Hepatocyte (in vitro differentiated cells): ENCODE data around the gene HLA-B. TPM values are rescaled to one million over a fixed set of nuclear protein-coding genes. Genes with fewer than 3 reads are reported as not detected.

Experiments
- DNase-seq: peaks from one replicate; pipeline ENCODE4 v3.0.0-alpha.2; 2016; ENCODE audit warnings: low spot score
- H2AFZ ChIP-seq: fragments of 200-600 bp; sonication (generic); 2 replicates; pipeline ENCODE4 v1.6.0; 2016; ENCODE audit warnings: antibody characterized with exemption, mild to moderate bottlenecking
- H3K27ac ChIP-seq: fragments of 200-600 bp; sonication (generic); 2 replicates; pipeline ENCODE4 v1.5.1; 2016; ENCODE audit warnings: mild to moderate bottlenecking
- H3K27me3 ChIP-seq: fragments of 200-600 bp; sonication (generic); 2 replicates; pipeline ENCODE4 v1.6.1; 2016
- H3K36me3 ChIP-seq: fragments of 200-600 bp; sonication (generic); replicated peaks from 2 replicates; pipeline ENCODE4 v1.5.1; 2016; ENCODE audit warnings: low read depth; ENCODE audit not compliant: insufficient read depth
- H3K4me1 ChIP-seq: fragments of 200-600 bp; sonication (generic); 2 replicates; pipeline ENCODE4 v1.5.1; 2016; ENCODE audit warnings: mild to moderate bottlenecking, moderate library complexity; ENCODE audit not compliant: insufficient read depth
- H3K4me2 ChIP-seq: fragments of 200-600 bp; sonication (generic); 2 replicates; pipeline ENCODE4 v1.6.0; 2016
- H3K4me3 ChIP-seq: fragments of 200-600 bp; sonication (generic); 2 replicates; pipeline ENCODE4 v1.5.1; 2016; ENCODE audit warnings: mild to moderate bottlenecking
- H3K79me2 ChIP-seq: fragments of 200-600 bp; sonication (generic); 2 replicates; pipeline ENCODE4 v1.6.0; 2017; ENCODE audit warnings: mild to moderate bottlenecking
- H3K9me2 ChIP-seq: fragments of 200-600 bp; sonication (generic); replicated peaks from 2 replicates; pipeline ENCODE4 v1.6.0; 2017; ENCODE audit warnings: mild to moderate bottlenecking; ENCODE audit not compliant: insufficient read depth
- H3K9me3 ChIP-seq: fragments of 200-600 bp; sonication (generic); 2 replicates; pipeline ENCODE4 v1.5.1; 2016; ENCODE audit warnings: low read depth, mild to moderate bottlenecking
- H4K20me1 ChIP-seq: fragments of 200-600 bp; sonication (generic); 2 replicates; pipeline ENCODE4 v1.6.0; 2016; ENCODE audit warnings: mild to moderate bottlenecking; ENCODE audit not compliant: insufficient read depth, poor library complexity, severe bottlenecking
- EZH2 ChIP-seq: fragments of 200-600 bp; sonication (generic); IDR thresholded peaks from 2 replicates; pipeline ENCODE4 v1.6.1; 2016; ENCODE audit warnings: antibody characterized with exemption, mild to moderate bottlenecking, borderline replicate concordance
- EZH2phosphoT487 ChIP-seq: fragments of 200-600 bp; sonication (generic); IDR thresholded peaks from one replicate; pipeline ENCODE4 v1.6.1; 2018; ENCODE audit warnings: antibody characterized with exemption, mild to moderate bottlenecking, low read depth, moderate library complexity; ENCODE audit not compliant: unreplicated experiment, severe bottlenecking
- WGBS: methylation state at CpG from one replicate; pipeline ENCODE4 v1.1.6; 2016; ENCODE audit warnings: low lambda C conversion rate; ENCODE audit errors: missing lambda C conversion rate; 5-methylcytosine and 5-hydroxymethylcytosine counted together
- microRNA-seq: library from miRNA; unstranded; fragments of <30 nt; microRNA quantifications from one replicate; pipeline ENCODE4, GENCODE V29; 2017
- polyA plus RNA-seq: library from polyadenylated mRNA; unstranded; fragments of >200 nt; fragmentation: Nextera tagmentation; extraction: Ambion mirVana; gene quantifications from 2 replicates; pipeline ENCODE4 v1.2.1, GENCODE V29; 2016
- small RNA-seq: library from RNA; depleted of rRNA; stranded (forward); fragments of <200 nt; gene quantifications from one replicate; pipeline ENCODE3, GENCODE V24; 2014
- total RNA-seq: library from RNA; depleted of rRNA; stranded (reverse); fragments of >200 nt; gene quantifications from 2 replicates; pipeline ENCODE4 v1.2.3, GENCODE V29; 2014
- TF ChIP-seq, protein P1 (sequence below): fragments of 200-600 bp; sonication (generic); IDR thresholded peaks from 2 replicates; pipeline ENCODE4 v1.5.1; 2016; ENCODE audit warnings: antibody characterized with exemption, mild to moderate bottlenecking; ENCODE audit not compliant: poor library complexity

HLA-B gene
- total and polyA plus RNA-seq, 2 experiments from 2014 or later = 52.2 to 151 TPM

DNA sequence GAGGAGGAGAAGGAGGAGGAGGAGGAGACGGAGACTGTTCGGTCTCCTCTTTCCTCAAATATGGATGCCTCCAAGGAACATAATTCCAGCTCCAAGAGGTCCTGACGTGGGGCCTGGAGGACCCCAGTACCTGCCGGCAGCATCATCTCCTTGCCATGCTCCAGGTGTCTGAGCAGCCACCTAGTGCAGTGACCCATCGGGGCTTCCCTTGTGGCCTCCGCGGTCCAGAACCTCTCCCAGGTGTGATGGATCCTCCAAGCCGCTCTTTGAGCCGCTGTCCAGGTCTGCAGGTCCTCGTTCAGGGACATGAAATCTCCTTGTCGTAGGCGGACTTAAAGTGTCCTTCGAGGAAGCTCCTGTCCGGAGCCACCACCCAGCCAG lies 49.3 kb downstream of the HLA-B start:
- Histone ChIP-seq H2AFZ (no peak overlapping the region), H3K36me3 (no peaks in the 10 kb centered on the region), H3K79me2 (no peaks in the 10 kb centered on the region), H3K9me2 (no peaks in the 10 kb centered on the region), H3K9me3 (no peaks in the 10 kb centered on the region), H3K27me3 (peaks cover 11% of the 10 kb centered on the region), H3K4me3 (no peak overlapping the region), H3K4me2 (no peak overlapping the region), H3K27ac (no peak overlapping the region), H4K20me1 (no peaks in the 10 kb centered on the region), H3K4me1 (no peaks in the 10 kb centered on the region)
- 84% methylated on average over 14 of the region's 14 CpGs for WGBS
- DNase-seq = no peak
- TF ChIP-seq, protein P1, sequence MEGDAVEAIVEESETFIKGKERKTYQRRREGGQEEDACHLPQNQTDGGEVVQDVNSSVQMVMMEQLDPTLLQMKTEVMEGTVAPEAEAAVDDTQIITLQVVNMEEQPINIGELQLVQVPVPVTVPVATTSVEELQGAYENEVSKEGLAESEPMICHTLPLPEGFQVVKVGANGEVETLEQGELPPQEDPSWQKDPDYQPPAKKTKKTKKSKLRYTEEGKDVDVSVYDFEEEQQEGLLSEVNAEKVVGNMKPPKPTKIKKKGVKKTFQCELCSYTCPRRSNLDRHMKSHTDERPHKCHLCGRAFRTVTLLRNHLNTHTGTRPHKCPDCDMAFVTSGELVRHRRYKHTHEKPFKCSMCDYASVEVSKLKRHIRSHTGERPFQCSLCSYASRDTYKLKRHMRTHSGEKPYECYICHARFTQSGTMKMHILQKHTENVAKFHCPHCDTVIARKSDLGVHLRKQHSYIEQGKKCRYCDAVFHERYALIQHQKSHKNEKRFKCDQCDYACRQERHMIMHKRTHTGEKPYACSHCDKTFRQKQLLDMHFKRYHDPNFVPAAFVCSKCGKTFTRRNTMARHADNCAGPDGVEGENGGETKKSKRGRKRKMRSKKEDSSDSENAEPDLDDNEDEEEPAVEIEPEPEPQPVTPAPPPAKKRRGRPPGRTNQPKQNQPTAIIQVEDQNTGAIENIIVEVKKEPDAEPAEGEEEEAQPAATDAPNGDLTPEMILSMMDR = no peak
- TF ChIP-seq EZH2phosphoT487 = no peak
- no peak for TF ChIP-seq EZH2

DNA sequence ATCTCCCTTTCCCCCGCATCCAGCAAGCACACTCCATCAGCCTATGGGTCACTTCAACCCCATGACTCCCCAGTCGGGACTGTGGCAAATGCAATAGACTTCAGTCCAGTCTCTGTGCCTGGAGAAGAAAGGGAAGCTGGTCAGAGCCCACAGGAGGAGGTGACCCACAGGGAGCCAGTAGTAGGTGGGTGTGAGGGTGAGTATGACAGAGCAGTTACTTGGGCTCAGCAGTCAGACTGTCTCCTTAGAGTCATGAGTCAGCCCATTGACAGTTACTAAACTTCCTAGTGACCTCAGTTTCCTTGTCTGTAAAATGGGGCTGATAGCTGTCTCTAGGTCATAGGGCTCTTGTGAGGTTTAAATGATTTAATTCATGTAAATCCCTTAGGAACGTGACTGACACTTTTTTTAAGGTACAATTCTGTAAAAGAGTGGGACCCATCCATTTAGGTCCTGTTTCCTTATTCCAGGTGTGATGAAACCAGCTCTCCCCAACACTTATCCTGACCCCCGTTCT lies 51.2 kb downstream of the HLA-B start:
- no peaks in the 10 kb centered on the region for H3K36me3 ChIP-seq
- H3K4me3 ChIP-seq = no peak overlapping the region
- H3K27ac ChIP-seq = no peak overlapping the region
- no peaks in the 10 kb centered on the region for H3K9me2 ChIP-seq
- peaks cover 11% of the 10 kb centered on the region for H3K27me3 ChIP-seq
- no peak overlapping the region for H3K4me2 ChIP-seq
- 66% methylated on average over 4 of the region's 4 CpGs for WGBS
- H2AFZ ChIP-seq = no peak overlapping the region
- H4K20me1 ChIP-seq = no peaks in the 10 kb centered on the region
- H3K4me1 ChIP-seq = no peaks in the 10 kb centered on the region
- H3K9me3 ChIP-seq = no peaks in the 10 kb centered on the region
- TF ChIP-seq EZH2 (no peak), EZH2phosphoT487 (no peak)
- TF ChIP-seq, protein P1 = no peak
- H3K79me2 ChIP-seq = no peaks in the 10 kb centered on the region
- no peak for DNase-seq

GRCh38 chr6:31304683-31305082 lies 52.3 kb downstream of the HLA-B start:
- H3K79me2 ChIP-seq = no peaks in the 10 kb centered on the region
- DNase-seq = no peak
- TF ChIP-seq EZH2phosphoT487 = no peak
- no peak for TF ChIP-seq EZH2
- TF ChIP-seq, protein P1 = no peak
- no peaks in the 10 kb centered on the region for H4K20me1 ChIP-seq
- H3K4me1 ChIP-seq = no peaks in the 10 kb centered on the region
- no peak overlapping the region for H3K4me2 ChIP-seq
- no peak overlapping the region for H3K27ac ChIP-seq
- H3K27me3 ChIP-seq = peaks cover 11% of the 10 kb centered on the region
- WGBS = 68% methylated on average over 4 of the region's 4 CpGs
- no peaks in the 10 kb centered on the region for H3K36me3 ChIP-seq
- no peak overlapping the region for H3K4me3 ChIP-seq
- H2AFZ ChIP-seq = no peak overlapping the region
- no peaks in the 10 kb centered on the region for H3K9me2 ChIP-seq
- no peaks in the 10 kb centered on the region for H3K9me3 ChIP-seq

Small RNAs within 50 kb of the gene (microRNA-seq; reads per million reads assigned to microRNA genes)
- not detected for gene MIR6891

Small RNAs within 50 kb of the gene (small RNA-seq; reads per million reads assigned to genes)
- not detected for gene HLA-S
- gene MIR6891 = not detected
- gene RF00019 = not detected
- not detected for gene RNU6-283P

Other genes with a start within 250 kb of the HLA-B start
- gene C6orf15, start 244.6 kb downstream of the HLA-B start, total RNA-seq = not detected in 2 replicates
- gene C6orf15, start 244.6 kb downstream of the HLA-B start, polyA plus RNA-seq = not detected in 2 replicates
- gene PSORS1C1, start 242.4 kb downstream of the HLA-B start, total RNA-seq = 0.80 and 1.4 TPM in 2 replicates
- gene PSORS1C1, start 242.4 kb downstream of the HLA-B start, polyA plus RNA-seq = 3.9 and 4.6 TPM in 2 replicates
- gene CDSN, start 236.7 kb downstream of the HLA-B start, total RNA-seq = 0.20 TPM in 1 of 2 replicates, not detected in the other
- not detected in 2 replicates for gene CDSN, start 236.7 kb downstream of the HLA-B start, polyA plus RNA-seq
- not detected in 2 replicates for gene PSORS1C2, start 218.1 kb downstream of the HLA-B start, total RNA-seq
- not detected in 2 replicates for gene PSORS1C2, start 218.1 kb downstream of the HLA-B start, polyA plus RNA-seq
- 7.9 and 8.9 TPM in 2 replicates for gene CCHCR1, start 199.4 kb downstream of the HLA-B start, total RNA-seq
- gene CCHCR1, start 199.4 kb downstream of the HLA-B start, polyA plus RNA-seq = 6.1 and 13.3 TPM in 2 replicates
- 6.3 and 6.7 TPM in 2 replicates for gene TCF19, start 198.6 kb downstream of the HLA-B start, total RNA-seq
- gene TCF19, start 198.6 kb downstream of the HLA-B start, polyA plus RNA-seq = 5.0 and 7.4 TPM in 2 replicates
- 1.1 and 2.1 TPM in 2 replicates for gene POU5F1, start 186.5 kb downstream of the HLA-B start, total RNA-seq
- 0.94 and 1.8 TPM in 2 replicates for gene POU5F1, start 186.5 kb downstream of the HLA-B start, polyA plus RNA-seq
- gene HLA-C, start 85.1 kb downstream of the HLA-B start, total RNA-seq = 351 and 394 TPM in 2 replicates
- 451 and 500 TPM in 2 replicates for gene HLA-C, start 85.1 kb downstream of the HLA-B start, polyA plus RNA-seq
- gene MICA, start 46.4 kb upstream of the HLA-B start, total RNA-seq = 32.6 and 36.0 TPM in 2 replicates
- 41.9 and 43.8 TPM in 2 replicates for gene MICA, start 46.4 kb upstream of the HLA-B start, polyA plus RNA-seq
- 0.40 and 0.67 TPM in 2 replicates for gene MICB, start 141.0 kb upstream of the HLA-B start, total RNA-seq
- 0.11 and 0.44 TPM in 2 replicates for gene MICB, start 141.0 kb upstream of the HLA-B start, polyA plus RNA-seq
- 0.47 and 1.2 TPM in 2 replicates for gene MCCD1, start 171.8 kb upstream of the HLA-B start, total RNA-seq
- gene MCCD1, start 171.8 kb upstream of the HLA-B start, polyA plus RNA-seq = 1.3 and 2.0 TPM in 2 replicates
- 207 and 287 TPM in 2 replicates for gene DDX39B, start 184.8 kb upstream of the HLA-B start, total RNA-seq
- gene DDX39B, start 184.8 kb upstream of the HLA-B start, polyA plus RNA-seq = 210 and 238 TPM in 2 replicates
- gene ATP6V1G2, start 189.4 kb upstream of the HLA-B start, total RNA-seq = 0.63 and 0.88 TPM in 2 replicates
- 0.73 TPM in 1 of 2 replicates, not detected in the other for gene ATP6V1G2, start 189.4 kb upstream of the HLA-B start, polyA plus RNA-seq
- gene NFKBIL1, start 190.4 kb upstream of the HLA-B start, total RNA-seq = 22.7 and 28.9 TPM in 2 replicates
- gene NFKBIL1, start 190.4 kb upstream of the HLA-B start, polyA plus RNA-seq = 25.0 and 30.3 TPM in 2 replicates
- not detected in 2 replicates for gene LTA, start 215.1 kb upstream of the HLA-B start, total RNA-seq
- gene LTA, start 215.1 kb upstream of the HLA-B start, polyA plus RNA-seq = not detected in 2 replicates
- 0.63 TPM in 1 of 2 replicates, not detected in the other for gene TNF, start 218.4 kb upstream of the HLA-B start, total RNA-seq
- gene TNF, start 218.4 kb upstream of the HLA-B start, polyA plus RNA-seq = 0.91 and 1.3 TPM in 2 replicates
- 2.4 and 4.0 TPM in 2 replicates for gene LTB, start 225.2 kb upstream of the HLA-B start, total RNA-seq
- gene LTB, start 225.2 kb upstream of the HLA-B start, polyA plus RNA-seq = 6.0 and 10.6 TPM in 2 replicates
- not detected in 2 replicates for gene LST1, start 229.1 kb upstream of the HLA-B start, total RNA-seq
- 1.5 and 2.4 TPM in 2 replicates for gene LST1, start 229.1 kb upstream of the HLA-B start, polyA plus RNA-seq
- not detected in 2 replicates for gene NCR3, start 235.8 kb upstream of the HLA-B start, total RNA-seq
- gene NCR3, start 235.8 kb upstream of the HLA-B start, polyA plus RNA-seq = not detected in 2 replicates